Trophoblast cell (in vitro differentiated cells and primary cell): Measurements from ENCODE around the gene TMOD1.

Experiments used
- DNase-seq, 2 donors: peaks; one replicate each; pipeline ENCODE4 v3.0.0-alpha.2; 2016
- H2AFZ ChIP-seq: 2 replicates; pipeline ENCODE4 v1.6.1; 2013; ENCODE audit warnings: low read length, moderate library complexity, mild to moderate bottlenecking; ENCODE audit not compliant: insufficient read depth, poor library complexity
- H2AK5ac ChIP-seq: 2 replicates; pipeline ENCODE4 v1.6.1; 2013; ENCODE audit warnings: mild to moderate bottlenecking, low read length
- H2BK120ac ChIP-seq: 2 replicates; pipeline ENCODE4 v1.6.1; 2013; ENCODE audit warnings: low read length, mild to moderate bottlenecking, moderate library complexity; ENCODE audit not compliant: insufficient read depth, poor library complexity
- H2BK12ac ChIP-seq: 2 replicates; pipeline ENCODE4 v1.6.1; 2013; ENCODE audit warnings: mild to moderate bottlenecking, low read length, moderate library complexity
- H2BK5ac ChIP-seq: 2 replicates; pipeline ENCODE4 v1.6.1; 2013; ENCODE audit warnings: low read length, low read depth, moderate library complexity, mild to moderate bottlenecking; ENCODE audit not compliant: poor library complexity
- H3K14ac ChIP-seq: 2 replicates; pipeline ENCODE4 v1.6.1; 2013; ENCODE audit warnings: mild to moderate bottlenecking, low read length
- H3K18ac ChIP-seq: 2 replicates; pipeline ENCODE4 v1.6.1; 2013; ENCODE audit warnings: mild to moderate bottlenecking, low read length
- H3K23ac ChIP-seq: 2 replicates; pipeline ENCODE4 v1.6.1; 2013; ENCODE audit warnings: low read length
- H3K27ac ChIP-seq: 2 replicates; pipeline ENCODE4 v1.5.1; 2013; ENCODE audit warnings: low read depth, mild to moderate bottlenecking, inconsistent platforms, low read length, moderate library complexity
- H3K27me3 ChIP-seq: 2 replicates; pipeline ENCODE4 v1.6.1; 2013; ENCODE audit warnings: inconsistent platforms, mild to moderate bottlenecking, low read length, moderate library complexity; ENCODE audit not compliant: insufficient read depth
- H3K36me3 ChIP-seq, 2 experiments: 1 replicate in 1 of 2; 2 replicates in 1 of 2; pipeline ENCODE4 v1.6.1; 2013; ENCODE audit warnings: low read length in 2 of 2, mild to moderate bottlenecking in 2 of 2, moderate library complexity in 1 of 2; ENCODE audit not compliant: insufficient read depth in 2 of 2, control insufficient read depth in 1 of 2
- H3K4ac ChIP-seq: 2 replicates; pipeline ENCODE4 v1.6.1; 2013; ENCODE audit warnings: low read depth, mild to moderate bottlenecking, low read length, moderate library complexity
- H3K4me1 ChIP-seq, 2 experiments: 1 replicate in 1 of 2; 2 replicates in 1 of 2; pipeline ENCODE4 v1.6.1; 2013; ENCODE audit warnings: low read length in 2 of 2, mild to moderate bottlenecking in 2 of 2, moderate library complexity in 1 of 2; ENCODE audit not compliant: insufficient read depth in 2 of 2, control insufficient read depth in 1 of 2
- H3K4me2 ChIP-seq: 2 replicates; pipeline ENCODE4 v1.6.1; 2013; ENCODE audit warnings: inconsistent platforms, mild to moderate bottlenecking, low read length, moderate library complexity
- H3K4me3 ChIP-seq: 2 replicates; pipeline ENCODE4 v1.5.1; 2013; ENCODE audit warnings: mild to moderate bottlenecking, low read depth, low read length, inconsistent platforms
- H3K79me1 ChIP-seq: one replicate; pipeline ENCODE4 v1.6.1; 2013; ENCODE audit warnings: low read length
- H3K79me2 ChIP-seq: 2 replicates; pipeline ENCODE4 v1.6.1; 2013; ENCODE audit warnings: low read length, mild to moderate bottlenecking; ENCODE audit not compliant: control insufficient read depth, insufficient read depth, poor library complexity
- H3K9ac ChIP-seq: 2 replicates; pipeline ENCODE4 v1.6.1; 2013; ENCODE audit warnings: mild to moderate bottlenecking, low read length
- H3K9me3 ChIP-seq: 2 replicates; pipeline ENCODE4 v1.6.1; 2013; ENCODE audit warnings: low read depth, mild to moderate bottlenecking, control low read depth, inconsistent platforms, low read length; ENCODE audit not compliant: insufficient read depth
- H4K12ac ChIP-seq: 2 replicates; pipeline ENCODE4 v1.6.1; 2013; ENCODE audit warnings: low read depth, mild to moderate bottlenecking, low read length, moderate library complexity
- H4K8ac ChIP-seq: 2 replicates; pipeline ENCODE4 v1.6.1; 2013; ENCODE audit warnings: low read depth, mild to moderate bottlenecking, low read length, moderate library complexity
- H4K91ac ChIP-seq: one replicate; pipeline ENCODE4 v1.6.1; 2013; ENCODE audit warnings: low read depth, mild to moderate bottlenecking, low read length, moderate library complexity
- WGBS: extraction: QIAGEN DNeasy Blood & Tissue Kit; methylation state at CpG from one replicate; pipeline ENCODE4 v1.1.7; 2013; ENCODE audit warnings: missing lambda C conversion rate; ENCODE audit not compliant: insufficient read length, insufficient coverage; ENCODE audit errors: extremely low coverage; 5-methylcytosine and 5-hydroxymethylcytosine counted together

TMOD1 gene

GRCh38 chr9:97636903-97637302 lies 135.4 kb downstream of the TMOD1 start:
- no peak overlapping the region for H3K18ac ChIP-seq
- no CpG with 5 or more reads among the region's 3 CpGs for WGBS
- H3K4me3 ChIP-seq: no peak overlapping the region

GRCh38 chr9:97638666-97639065 lies 137.2 kb downstream of the TMOD1 start:
- H3K9ac ChIP-seq: no peak overlapping the region
- no peak overlapping the region for H4K91ac ChIP-seq
- peaks cover 0 to 5% of the 10 kb centered on the region in 2 experiments for H3K36me3 ChIP-seq
- no peaks in the 10 kb centered on the region for H3K9me3 ChIP-seq
- H3K4me3 ChIP-seq: no peak overlapping the region
- no peak overlapping the region for H2AFZ ChIP-seq
- no peak overlapping the region for H2AK5ac ChIP-seq
- WGBS: no CpG with 5 or more reads among the region's 3 CpGs
- no peak overlapping the region for H4K8ac ChIP-seq
- no peak overlapping the region for H3K18ac ChIP-seq
- H3K79me1 ChIP-seq: peaks cover 7% of the 10 kb centered on the region
- no peak overlapping the region for H2BK5ac ChIP-seq
- no peak overlapping the region for H2BK12ac ChIP-seq
- no peak overlapping the region for H3K4me2 ChIP-seq
- no peak overlapping the region for H3K27ac ChIP-seq
- H2BK120ac ChIP-seq: no peak overlapping the region
- H3K4ac ChIP-seq: peak overlapping the region; percentile 78
- peaks cover 17% of the 10 kb centered on the region for H3K79me2 ChIP-seq
- H3K23ac ChIP-seq: no peak overlapping the region
- DNase-seq: no peak
- peaks cover 0 to 2% of the 10 kb centered on the region in 2 experiments for H3K4me1 ChIP-seq
- no peak overlapping the region for H4K12ac ChIP-seq
- no peak overlapping the region for H3K14ac ChIP-seq
- H3K27me3 ChIP-seq: no peaks in the 10 kb centered on the region

More at GRCh38 chr9:97636903-97637302, 135.4 kb downstream of the TMOD1 start:
- no peaks in the 10 kb centered on the region for H3K9me3 ChIP-seq
- H3K9ac ChIP-seq: no peak overlapping the region
- H2AFZ ChIP-seq: no peak overlapping the region
- H2BK120ac ChIP-seq: no peak overlapping the region
- H2BK5ac ChIP-seq: peak overlapping the region; percentile 17
- no peak overlapping the region for H4K12ac ChIP-seq
- H4K8ac ChIP-seq: no peak overlapping the region
- no peak overlapping the region for H3K14ac ChIP-seq
- H3K79me2 ChIP-seq: peaks cover 21% of the 10 kb centered on the region
- H3K27me3 ChIP-seq: no peaks in the 10 kb centered on the region
- H3K27ac ChIP-seq: no peak overlapping the region
- peaks cover 21% of the 10 kb centered on the region for H3K79me1 ChIP-seq
- H3K4ac ChIP-seq: peak overlapping the region; percentile 95
- H2AK5ac ChIP-seq: no peak overlapping the region
- H2BK12ac ChIP-seq: no peak overlapping the region
- no peak overlapping the region for H3K4me2 ChIP-seq
- peaks cover 0 to 2% of the 10 kb centered on the region in 2 experiments for H3K4me1 ChIP-seq
- H3K23ac ChIP-seq: no peak overlapping the region
- H3K36me3 ChIP-seq: peaks cover 0 to 1% of the 10 kb centered on the region in 2 experiments
- no peak for DNase-seq
- no peak overlapping the region for H4K91ac ChIP-seq

- Histone ChIP-seq H3K14ac (no peak overlapping the region), H3K27me3 (no peaks in the 10 kb centered on the region), H3K9ac (no peak overlapping the region), H2BK5ac (no peak overlapping the region), H3K9me3 (no peaks in the 10 kb centered on the region), H2AFZ (no peak overlapping the region), H3K23ac (no peak overlapping the region), H2BK120ac (no peak overlapping the region), H4K8ac (no peak overlapping the region), H3K18ac (no peak overlapping the region), H3K36me3 (peaks cover 0 to 5% of the 10 kb centered on the region in 2 experiments), H4K91ac (no peak overlapping the region), H3K4me2 (no peak overlapping the region), H3K4ac (no peak overlapping the region), H3K79me1 (no peaks in the 10 kb centered on the region), H3K4me3 (no peak overlapping the region), H3K79me2 (peaks cover 7% of the 10 kb centered on the region), H3K27ac (no peak overlapping the region), H2BK12ac (no peak overlapping the region), H3K4me1 (no peaks in the 10 kb centered on the region), H2AK5ac (no peak overlapping the region), H4K12ac (no peak overlapping the region)
- no peak for DNase-seq
- WGBS: no CpG with 5 or more reads among the region's 2 CpGs
These were observed 138.9 kb downstream of the TMOD1 start for GRCh38 chr9:97640325-97640724.

GRCh38 chr9:97645720-97646119 lies 144.3 kb downstream of the TMOD1 start:
- Histone ChIP-seq H3K79me2 (no peaks in the 10 kb centered on the region), H3K27me3 (no peaks in the 10 kb centered on the region), H2BK12ac (no peak overlapping the region), H2BK120ac (no peak overlapping the region), H3K4me1 (no peaks in the 10 kb centered on the region), H4K8ac (no peak overlapping the region), H4K91ac (no peak overlapping the region), H3K79me1 (no peaks in the 10 kb centered on the region), H3K18ac (no peak overlapping the region), H3K9ac (no peak overlapping the region), H3K27ac (no peak overlapping the region), H2AFZ (no peak overlapping the region), H3K23ac (no peak overlapping the region), H4K12ac (no peak overlapping the region), H3K36me3 (peaks cover 5 to 13% of the 10 kb centered on the region in 2 experiments), H2BK5ac (no peak overlapping the region), H3K4me2 (no peak overlapping the region), H3K9me3 (no peaks in the 10 kb centered on the region), H3K4me3 (no peak overlapping the region), H3K14ac (no peak overlapping the region), H3K4ac (no peak overlapping the region), H2AK5ac (no peak overlapping the region)
- no peak for DNase-seq
